A549 treated with AZD9567 at 1 μM for 4 hours (cell line): Measurements from ENCODE around the gene ZNG1C. TPM values are rescaled to one million over a fixed set of nuclear protein-coding genes. Genes with fewer than 3 reads are reported as not detected.

Experiments used
- total RNA-seq: library from RNA; stranded (reverse); fragments of 200-300 nt; extraction: Qiagen RNA extraction; gene quantifications from 5 replicates; pipeline ENCODE4 v1.2.3, GENCODE V29; 2022; ENCODE audit not compliant: insufficient read depth

ZNG1C gene
- 55.5 to 112 TPM (median 66.0 TPM) in 5 replicates for total RNA-seq

GRCh38 chr9:68241683-68242082, at the start of gene ZNG1C:
Gene ZNG1C (plus strand): TSS chr9:68241983. CDS start chr9:68242032, 49 bp downstream.

GRCh38 chr9:68302567-68302966, 60.8 kb downstream of the ZNG1C start, which contains the start of gene FOXD4L3:
Gene FOXD4L3 (plus strand): TSS chr9:68302867. CDS start chr9:68302952, 85 bp downstream.

Other genes starting within 250 kb of the ZNG1C start
- gene FOXD4L3, start 60.9 kb downstream of the ZNG1C start, total RNA-seq: 0.07 to 0.13 TPM (median 0.09 TPM) in 3 of 5 replicates, not detected in the others
- not detected in 5 replicates for gene PGM5, start 114.6 kb downstream of the ZNG1C start, total RNA-seq